Activated T-helper 17 cell treated with anti-CD3 and anti-CD28 coated beads, Interleukin-2, amount 50 U/mL, for 72 hours (primary cell): ENCODE data around the gene KRTAP4-7. TPM values are rescaled to one million over a fixed set of nuclear protein-coding genes. Genes with fewer than 3 reads are reported as not detected.

Experiments
- total RNA-seq, 2 donors: library from RNA; stranded (reverse); gene quantifications; one replicate each; pipeline ENCODE4 v1.2.3, GENCODE V29; 2022

The KRTAP4-7 gene
- total RNA-seq, 2 donors from 2014 or later, result not detected

Other genes with a start within 250 kb of the KRTAP4-7 start
- not detected for gene KRT12, start 216.9 kb upstream of the KRTAP4-7 start, total RNA-seq
- gene KRT20, start 198.9 kb upstream of the KRTAP4-7 start, total RNA-seq, result not detected
- under 1 TPM in 1 of 2 donors, not detected in 1; 0.50 TPM for gene KRT23, start 146.5 kb upstream of the KRTAP4-7 start, total RNA-seq
- gene KRT39, start 117.2 kb upstream of the KRTAP4-7 start, total RNA-seq, result not detected
- gene KRT40, start 99.8 kb upstream of the KRTAP4-7 start, total RNA-seq, result not detected
- gene KRTAP3-3, start 90.0 kb upstream of the KRTAP4-7 start, total RNA-seq, result not detected
- not detected for gene KRTAP3-2, start 84.2 kb upstream of the KRTAP4-7 start, total RNA-seq
- gene KRTAP3-1, start 75.0 kb upstream of the KRTAP4-7 start, total RNA-seq, result not detected
- gene KRTAP1-5, start 56.9 kb upstream of the KRTAP4-7 start, total RNA-seq, result not detected
- not detected for gene KRTAP1-4, start 54.0 kb upstream of the KRTAP4-7 start, total RNA-seq
- gene KRTAP1-3, start 49.3 kb upstream of the KRTAP4-7 start, total RNA-seq, result not detected
- not detected for gene KRTAP1-1, start 42.7 kb upstream of the KRTAP4-7 start, total RNA-seq
- gene KRTAP2-1, start 36.8 kb upstream of the KRTAP4-7 start, total RNA-seq, result not detected
- not detected for gene KRTAP2-2, start 28.9 kb upstream of the KRTAP4-7 start, total RNA-seq
- gene KRTAP2-3, start 24.0 kb upstream of the KRTAP4-7 start, total RNA-seq, result not detected
- not detected for gene KRTAP2-4, start 18.3 kb upstream of the KRTAP4-7 start, total RNA-seq
- not detected for gene KRTAP4-8, start 14.0 kb downstream of the KRTAP4-7 start, total RNA-seq
- gene KRTAP4-16, start 18.1 kb downstream of the KRTAP4-7 start, total RNA-seq, result not detected
- not detected for gene KRTAP4-9, start 21.2 kb downstream of the KRTAP4-7 start, total RNA-seq
- not detected for gene KRTAP4-11, start 34.2 kb downstream of the KRTAP4-7 start, total RNA-seq
- gene KRTAP4-12, start 40.0 kb downstream of the KRTAP4-7 start, total RNA-seq, result not detected
- gene KRTAP4-6, start 56.4 kb downstream of the KRTAP4-7 start, total RNA-seq, result not detected
- not detected for gene KRTAP4-5, start 65.7 kb downstream of the KRTAP4-7 start, total RNA-seq
- not detected for gene KRTAP4-4, start 76.6 kb downstream of the KRTAP4-7 start, total RNA-seq
- not detected for gene KRTAP4-3, start 84.1 kb downstream of the KRTAP4-7 start, total RNA-seq
- not detected for gene KRTAP4-2, start 94.1 kb downstream of the KRTAP4-7 start, total RNA-seq
- gene KRTAP4-1, start 100.8 kb downstream of the KRTAP4-7 start, total RNA-seq, result not detected
- not detected for gene KRTAP9-1, start 105.7 kb downstream of the KRTAP4-7 start, total RNA-seq
- not detected for gene KRTAP9-2, start 142.5 kb downstream of the KRTAP4-7 start, total RNA-seq
- not detected for gene KRTAP9-3, start 148.3 kb downstream of the KRTAP4-7 start, total RNA-seq
- gene KRTAP9-8, start 153.8 kb downstream of the KRTAP4-7 start, total RNA-seq, result not detected
- gene KRTAP9-4, start 165.5 kb downstream of the KRTAP4-7 start, total RNA-seq, result not detected
- not detected for gene KRTAP9-9, start 171.2 kb downstream of the KRTAP4-7 start, total RNA-seq
- gene KRTAP9-6, start 181.2 kb downstream of the KRTAP4-7 start, total RNA-seq, result not detected
- gene KRTAP9-7, start 191.5 kb downstream of the KRTAP4-7 start, total RNA-seq, result not detected
- not detected for gene KRTAP29-1, start 218.7 kb downstream of the KRTAP4-7 start, total RNA-seq
- gene KRTAP16-1, start 225.2 kb downstream of the KRTAP4-7 start, total RNA-seq, result under 1 TPM; 0.15 to 0.26 TPM
- not detected for gene KRTAP17-1, start 231.6 kb downstream of the KRTAP4-7 start, total RNA-seq